Astrocyte (in vitro differentiated cells and primary cell): ENCODE data around the gene CTXND2. TPM values are rescaled to one million over a fixed set of nuclear protein-coding genes. Genes with fewer than 3 reads are reported as not detected.
"Not testable (repeated sequence)": the region's sequence is repeated elsewhere in the genome, so short reads cannot be mapped to it uniquely, and the experiment has no call there.

ENCODE experiments used
- DNase-seq: peaks from one replicate; pipeline ENCODE4 v3.0.0-alpha.2; 2010; ENCODE audit warnings: low read depth
- FAIRE-seq: peaks from 2 replicates; lab custom pipeline; 2011; peaks lifted over from hg19 to GRCh38; lab: Jason Lieb, UNC
- H2AFZ ChIP-seq: 2 replicates; pipeline ENCODE4 v1.6.0; 2012; ENCODE audit warnings: low read depth, low read length, inconsistent platforms
- H3K27ac ChIP-seq: 2 replicates; pipeline ENCODE4 v1.5.1; 2011; ENCODE audit warnings: low read depth, low read length, inconsistent platforms
- H3K27me3 ChIP-seq: 2 replicates; pipeline ENCODE4 v1.6.0; 2011; ENCODE audit warnings: low read length, inconsistent platforms; ENCODE audit not compliant: insufficient read depth
- H3K36me3 ChIP-seq: 2 replicates; pipeline ENCODE4 v1.5.1; 2011; ENCODE audit warnings: low read length, inconsistent platforms; ENCODE audit not compliant: insufficient read depth
- H3K4me1 ChIP-seq: 2 replicates; pipeline ENCODE4 v1.5.1; 2011; ENCODE audit warnings: low read length, inconsistent platforms; ENCODE audit not compliant: insufficient read depth
- H3K4me2 ChIP-seq: 2 replicates; pipeline ENCODE4 v1.6.0; 2012; ENCODE audit warnings: low read length, inconsistent platforms
- H3K4me3 ChIP-seq: 2 replicates; pipeline ENCODE4 v1.5.1; 2011; ENCODE audit warnings: low read depth, mild to moderate bottlenecking, low read length, inconsistent platforms; ENCODE audit not compliant: insufficient read depth
- H3K79me2 ChIP-seq: 2 replicates; pipeline ENCODE4 v1.6.0; 2012; ENCODE audit warnings: mild to moderate bottlenecking, low read length, inconsistent platforms; ENCODE audit not compliant: insufficient read depth
- H3K9ac ChIP-seq: 2 replicates; pipeline ENCODE4 v1.6.0; 2012; ENCODE audit warnings: mild to moderate bottlenecking, low read length, inconsistent platforms
- H3K9me3 ChIP-seq: 2 replicates; pipeline ENCODE4 v1.5.1; 2012; ENCODE audit warnings: low read depth, mild to moderate bottlenecking, low read length, inconsistent platforms; ENCODE audit not compliant: insufficient read depth
- H4K20me1 ChIP-seq: 2 replicates; pipeline ENCODE4 v1.6.0; 2012; ENCODE audit warnings: low read length, inconsistent platforms; ENCODE audit not compliant: insufficient read depth
- H3K27ac Mint-ChIP-seq: one replicate; pipeline ENCODE4 v1.8.0; 2021; ENCODE audit warnings: mild to moderate bottlenecking, mixed read lengths; ENCODE audit not compliant: unreplicated experiment
- H3K27me3 Mint-ChIP-seq: one replicate; pipeline ENCODE4 v1.8.0; 2021; ENCODE audit warnings: low read depth, mixed read lengths; ENCODE audit not compliant: unreplicated experiment
- H3K36me3 Mint-ChIP-seq: one replicate; pipeline ENCODE4 v1.8.0; 2021; ENCODE audit warnings: low read depth, mixed read lengths; ENCODE audit not compliant: unreplicated experiment
- H3K4me1 Mint-ChIP-seq: one replicate; pipeline ENCODE4 v1.8.0; 2021; ENCODE audit warnings: low read depth, mixed read lengths; ENCODE audit not compliant: unreplicated experiment
- H3K4me3 Mint-ChIP-seq: one replicate; pipeline ENCODE4 v1.8.0; 2021; ENCODE audit warnings: mild to moderate bottlenecking, moderate library complexity, mixed read lengths; ENCODE audit not compliant: unreplicated experiment
- H3K9me3 Mint-ChIP-seq: one replicate; pipeline ENCODE4 v1.8.0; 2021; ENCODE audit warnings: mild to moderate bottlenecking, mixed read lengths; ENCODE audit not compliant: unreplicated experiment
- CTCF ChIP-seq: IDR thresholded peaks from 2 replicates; pipeline ENCODE4 v1.5.1; 2011; ENCODE audit warnings: low read depth, mild to moderate bottlenecking, inconsistent platforms, low read length, moderate library complexity; ENCODE audit not compliant: insufficient read depth
- EZH2 ChIP-seq: IDR thresholded peaks from 2 replicates; pipeline ENCODE4 v1.6.1; 2012; ENCODE audit warnings: mild to moderate bottlenecking, low read length, inconsistent platforms; ENCODE audit not compliant: insufficient read depth
- total RNA-seq: library from RNA; stranded (reverse); gene quantifications from 2 replicates; pipeline ENCODE4 v1.2.1, GENCODE V29; 2021

The CTXND2 gene
- total RNA-seq, 1 donor from 2014 or later, result not detected

- TF ChIP-seq EZH2, result no peak
- TF ChIP-seq CTCF, result no peak
- H3K9me3 Mint-ChIP-seq, result no peaks in the 10 kb centered on the region
- FAIRE-seq (no peak), DNase-seq (no peak)
- H3K4me3 Mint-ChIP-seq, result no peak overlapping the region
- H3K79me2 ChIP-seq, result peaks cover 74% of the 10 kb centered on the region
- no peak overlapping the region for H2AFZ ChIP-seq
- H3K27ac Mint-ChIP-seq, result no peak overlapping the region
- H3K27me3 Mint-ChIP-seq, result no peaks in the 10 kb centered on the region
- no peaks in the 10 kb centered on the region for H3K9me3 ChIP-seq
- no peaks in the 10 kb centered on the region for H3K4me1 Mint-ChIP-seq
- H3K9ac ChIP-seq, result no peak overlapping the region
- no peak overlapping the region for H3K4me2 ChIP-seq
- no peaks in the 10 kb centered on the region for H3K27me3 ChIP-seq
- H3K36me3 Mint-ChIP-seq, result peaks cover 2% of the 10 kb centered on the region
- H3K27ac ChIP-seq, result no peak overlapping the region
- no peaks in the 10 kb centered on the region for H3K36me3 ChIP-seq
- H4K20me1 ChIP-seq, result peaks cover 46% of the 10 kb centered on the region
- no peak overlapping the region for H3K4me3 ChIP-seq
- no peaks in the 10 kb centered on the region for H3K4me1 ChIP-seq
These were observed 23.2 kb upstream of the CTXND2 start for GRCh38 chr1:150863724-150864123.

- not testable (repeated sequence) for H3K27ac Mint-ChIP-seq, H3K27me3 Mint-ChIP-seq, H3K36me3 Mint-ChIP-seq, H3K36me3 ChIP-seq, FAIRE-seq, H3K9ac ChIP-seq, DNase-seq, H3K4me3 Mint-ChIP-seq, H3K9me3 Mint-ChIP-seq, H3K4me3 ChIP-seq, H2AFZ ChIP-seq, H3K9me3 ChIP-seq, H3K27ac ChIP-seq, H3K4me2 ChIP-seq, H3K4me1 ChIP-seq, H3K27me3 ChIP-seq, H3K4me1 Mint-ChIP-seq
- Histone ChIP-seq H3K79me2 (peaks cover 76% of the 10 kb centered on the region), H4K20me1 (peaks cover 43% of the 10 kb centered on the region)
These were observed 22.7 kb upstream of the CTXND2 start for GRCh38 chr1:150864200-150864599.

- H4K20me1 ChIP-seq, result peaks cover 63% of the 10 kb centered on the region
- no peak overlapping the region for H3K27ac ChIP-seq
- Mint-ChIP-seq H3K4me1 (peaks cover 12% of the 10 kb centered on the region), H3K4me3 (peak overlapping the region; percentile 46), H3K9me3 (no peaks in the 10 kb centered on the region), H3K36me3 (peaks cover 7% of the 10 kb centered on the region), H3K27me3 (no peaks in the 10 kb centered on the region), H3K27ac (peak overlapping the region; percentile 12)
- H3K4me2 ChIP-seq, result no peak overlapping the region
- no peaks in the 10 kb centered on the region for H3K9me3 ChIP-seq
- no peak overlapping the region for H3K4me3 ChIP-seq
- no peak for FAIRE-seq
- H3K36me3 ChIP-seq, result peaks cover 4% of the 10 kb centered on the region
- no peak overlapping the region for H2AFZ ChIP-seq
- H3K9ac ChIP-seq, result no peak overlapping the region
- no peak for DNase-seq
- H3K79me2 ChIP-seq, result peaks cover 86% of the 10 kb centered on the region
- no peaks in the 10 kb centered on the region for H3K27me3 ChIP-seq
- TF ChIP-seq EZH2, result no peak
- no peak for TF ChIP-seq CTCF
- H3K4me1 ChIP-seq, result peaks cover 5% of the 10 kb centered on the region
These were observed 17.3 kb upstream of the CTXND2 start for GRCh38 chr1:150869683-150870082.
